Measurements from ENCODE around the gene GSAP.
"Not testable (repeated sequence)": the region's sequence is repeated elsewhere in the genome, so short reads cannot be mapped to it uniquely, and the experiment has no call there.

The GSAP gene

DNA sequence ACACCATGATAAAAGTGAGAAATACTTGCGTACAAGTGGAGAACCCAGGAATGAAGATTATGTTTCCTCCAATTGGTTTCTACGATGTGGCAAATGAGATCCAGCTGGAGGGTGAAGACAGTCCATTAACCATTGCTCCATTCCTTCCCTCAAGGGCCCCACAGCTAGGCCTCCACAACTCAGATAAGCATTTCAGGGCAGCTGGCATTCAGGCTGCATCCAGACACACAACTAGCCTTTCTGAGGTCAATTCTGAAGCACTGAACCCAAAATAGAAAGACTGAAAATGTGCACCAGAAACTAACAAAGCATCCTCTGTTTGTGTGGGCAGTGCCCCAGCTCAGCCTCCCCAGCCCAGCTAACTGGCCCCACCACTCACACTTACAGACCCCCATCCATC, 94.8 kb downstream of the GSAP start:
- no peak for DNase-seq

DNA sequence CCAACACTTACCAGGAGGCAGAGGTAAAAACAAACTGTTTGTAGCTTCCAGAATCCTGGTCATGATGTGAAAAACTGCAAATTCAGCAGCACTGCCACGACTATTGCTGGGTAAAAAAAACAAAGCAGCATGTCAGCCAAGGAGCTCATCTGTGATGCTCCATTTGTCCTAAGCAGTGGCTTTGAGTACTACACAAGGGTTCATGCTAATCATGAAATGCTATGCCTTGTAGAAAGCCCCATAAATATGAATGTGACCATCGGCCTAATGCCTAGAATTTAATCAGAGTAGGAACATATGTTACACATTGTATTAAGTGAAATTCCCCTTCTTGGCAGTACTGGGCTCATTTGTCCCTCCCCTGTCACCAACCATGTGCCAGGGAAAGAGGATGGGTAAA, 95.4 kb downstream of the GSAP start:
- no peak for DNase-seq

- DNase-seq, result no peak
These were observed 96.0 kb downstream of the GSAP start for GRCh38 chr7:77320137-77320536.

DNA sequence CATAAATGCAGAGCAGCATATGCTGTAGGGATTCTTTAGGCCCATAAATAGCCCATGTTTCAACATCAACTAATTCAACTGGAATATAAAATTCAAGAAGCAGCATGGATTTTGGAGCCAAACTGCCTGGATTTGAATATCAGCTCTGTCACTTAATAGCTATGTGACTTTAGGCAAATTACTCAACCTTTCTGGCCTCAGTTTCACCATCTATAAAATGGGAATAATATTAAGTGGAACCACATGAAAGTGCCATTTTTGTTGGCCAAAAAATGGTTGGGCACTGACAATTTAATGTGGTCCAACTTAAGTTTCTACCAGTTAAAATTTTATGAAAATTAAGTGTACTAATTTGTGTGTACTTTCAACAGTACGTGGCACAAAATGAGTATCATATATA, 98.1 kb downstream of the GSAP start:
- no peak for DNase-seq

DNA sequence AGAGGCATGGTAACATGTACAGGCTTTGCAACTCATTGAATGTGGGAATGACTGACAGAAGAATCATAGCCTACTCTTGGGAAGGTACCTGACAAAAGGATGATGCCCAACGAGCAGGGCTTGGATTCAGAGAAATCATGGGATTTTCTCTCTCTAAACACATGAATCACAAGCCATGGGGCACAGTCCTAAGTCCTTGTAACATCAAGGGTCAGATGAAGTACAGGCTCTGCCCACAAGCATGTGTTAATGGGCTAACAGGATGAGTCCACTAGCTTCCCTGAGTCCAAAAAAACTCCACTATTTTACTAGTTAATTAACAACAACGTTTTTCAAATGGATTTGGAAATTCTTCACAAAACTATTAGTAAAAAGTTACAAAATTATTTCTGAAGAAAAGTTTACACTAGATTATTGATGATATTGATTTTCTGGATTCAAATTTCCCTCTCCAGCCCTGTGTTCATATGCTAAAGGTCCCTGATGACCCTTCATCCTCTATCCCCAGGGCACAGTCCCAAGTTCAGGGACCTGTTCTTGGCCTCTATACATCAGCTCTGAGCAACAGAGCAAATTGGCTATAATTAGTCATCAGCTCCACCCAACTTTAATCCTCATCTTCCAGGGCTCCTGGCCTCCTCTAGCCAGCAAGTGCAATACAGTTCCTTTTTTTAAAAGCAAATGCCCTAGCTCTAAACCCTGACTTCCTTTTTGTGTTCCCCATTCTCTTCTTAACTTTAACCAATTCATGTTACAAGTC, 99.8 kb downstream of the GSAP start:
- no peak for DNase-seq

DNA sequence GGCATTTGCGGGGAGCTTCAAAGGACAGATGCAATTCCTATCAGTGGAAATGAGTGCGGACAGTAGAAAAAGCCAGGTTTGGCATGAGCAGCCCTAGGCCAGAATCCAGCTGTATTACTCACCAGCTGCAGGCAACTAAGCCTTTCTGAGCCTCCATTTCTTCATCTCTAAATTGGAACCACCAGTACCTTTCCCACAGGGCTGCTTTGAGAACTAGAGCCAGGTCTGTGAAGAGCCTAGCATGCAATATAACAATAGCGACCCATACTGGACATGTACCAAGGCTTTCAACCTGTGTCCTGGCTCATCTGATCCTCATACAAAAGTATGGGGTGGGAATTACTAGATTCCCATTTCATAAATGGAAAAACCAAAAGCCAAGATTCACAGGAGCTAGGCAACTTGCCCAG, 101.0 kb downstream of the GSAP start:
- DNase-seq, result peak; percentile 83

DNA sequence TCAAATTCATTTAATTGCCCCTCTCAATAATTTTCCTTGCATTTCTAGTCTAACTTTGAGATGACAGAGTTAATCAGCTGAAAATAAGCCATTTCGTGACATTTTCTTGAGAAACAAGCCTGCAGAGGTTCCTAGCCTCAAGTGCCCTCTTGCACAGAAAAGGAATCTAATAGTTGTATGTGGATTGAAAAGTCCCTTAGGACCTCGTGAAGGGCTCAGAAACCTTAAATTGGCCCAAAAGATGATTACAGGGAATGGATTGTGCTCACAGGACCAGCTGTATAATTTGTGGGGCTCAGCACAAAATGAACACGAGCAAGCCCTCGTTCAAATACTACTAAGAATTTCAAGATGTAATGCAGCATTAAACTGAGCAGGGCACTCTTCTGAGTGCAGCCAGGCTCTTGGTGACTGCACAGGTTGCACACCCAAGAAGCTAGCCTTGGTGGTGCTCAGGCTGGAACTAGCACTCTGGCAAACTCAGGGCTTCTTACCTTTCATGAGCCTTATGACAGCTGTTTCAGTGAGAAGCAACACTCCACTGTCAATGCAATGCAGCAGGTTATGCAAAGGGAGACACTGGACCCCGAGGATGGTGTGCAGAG, 102.2 kb downstream of the GSAP start:
- DNase-seq, result no peak

GRCh38 chr7:77313085-77313484, 103.1 kb downstream of the GSAP start:
- peak; percentile 45 for DNase-seq

- DNase-seq, result no peak
These were observed 105.2 kb downstream of the GSAP start for GRCh38 chr7:77310982-77311381.

- DNase-seq, result no peak
These were observed 106.4 kb downstream of the GSAP start for GRCh38 chr7:77309714-77310220.

- DNase-seq, result no peak
These were observed 107.4 kb downstream of the GSAP start for GRCh38 chr7:77308792-77309191.

GRCh38 chr7:77306231-77307067, 109.7 kb downstream of the GSAP start:
- DNase-seq, result no peak

DNA sequence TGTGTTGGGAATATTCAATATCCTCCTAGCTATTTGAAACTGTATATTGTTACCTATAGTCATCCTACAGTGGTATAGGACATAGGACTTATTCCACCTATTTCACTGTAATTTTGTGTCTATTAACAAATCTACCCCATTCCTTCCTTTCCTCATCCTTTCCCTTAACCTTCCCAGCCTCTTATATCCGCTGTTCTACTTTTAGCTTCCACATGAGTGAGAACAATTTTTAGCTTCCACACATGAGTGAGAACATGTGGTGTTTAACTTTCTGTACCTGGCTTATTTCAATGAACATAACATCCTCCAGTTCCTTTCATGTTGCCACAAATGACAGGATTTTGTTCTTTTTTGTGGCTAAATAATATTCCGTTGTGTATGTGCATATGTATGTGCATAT, 120.6 kb downstream of the GSAP start:
- DNase-seq, result no peak

- DNase-seq, result no peak
These were observed 123.1 kb downstream of the GSAP start for GRCh38 chr7:77293046-77293445.

DNA sequence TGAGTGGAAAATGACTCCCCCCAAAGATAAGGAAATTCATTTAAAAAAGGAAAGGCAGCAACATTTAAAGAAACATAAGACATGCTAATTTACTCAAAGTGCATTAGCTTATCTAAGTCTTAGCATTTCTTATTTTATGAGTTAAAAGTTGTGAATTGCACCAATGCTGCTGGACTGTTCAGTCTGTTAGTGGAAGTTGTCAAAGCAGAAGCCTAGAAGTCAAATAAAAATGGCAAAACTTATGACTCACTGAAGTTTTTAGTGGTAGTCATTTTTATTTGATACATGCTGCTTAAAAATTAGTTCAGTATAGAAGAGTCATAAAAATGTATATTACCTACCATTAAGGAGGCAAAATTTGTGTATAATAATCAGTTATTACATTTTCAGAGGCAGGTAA, 125.7 kb downstream of the GSAP start:
- no peak for DNase-seq

DNA sequence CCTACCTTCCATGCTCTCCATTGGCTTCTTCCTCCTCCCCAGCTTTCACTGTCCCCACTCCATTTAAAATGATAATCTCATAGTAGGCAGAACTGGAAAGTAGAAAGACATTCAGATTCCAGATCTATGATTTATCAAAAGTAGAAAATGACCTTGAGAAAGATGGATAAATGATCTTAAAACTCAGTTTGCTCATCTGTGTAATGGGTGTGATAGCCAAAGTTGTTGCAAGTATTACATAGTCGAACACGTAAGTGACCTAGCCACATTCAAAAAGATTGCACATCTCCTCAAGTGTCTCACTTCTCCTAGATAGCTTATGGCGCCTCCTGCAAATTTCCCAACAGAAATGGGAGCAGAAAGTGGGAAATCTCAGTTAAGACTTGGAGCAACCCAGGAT, 126.8 kb downstream of the GSAP start:
- DNase-seq, result no peak

- DNase-seq, result no peak
These were observed 127.4 kb downstream of the GSAP start for GRCh38 chr7:77288676-77289320.

- DNase-seq, result no peak
These were observed 131.5 kb downstream of the GSAP start for GRCh38 chr7:77284616-77285015.

GRCh38 chr7:77284005-77284404, 132.1 kb downstream of the GSAP start:
- no peak for DNase-seq

- DNase-seq, result no peak
These were observed 133.3 kb downstream of the GSAP start for GRCh38 chr7:77282897-77283296.

DNA sequence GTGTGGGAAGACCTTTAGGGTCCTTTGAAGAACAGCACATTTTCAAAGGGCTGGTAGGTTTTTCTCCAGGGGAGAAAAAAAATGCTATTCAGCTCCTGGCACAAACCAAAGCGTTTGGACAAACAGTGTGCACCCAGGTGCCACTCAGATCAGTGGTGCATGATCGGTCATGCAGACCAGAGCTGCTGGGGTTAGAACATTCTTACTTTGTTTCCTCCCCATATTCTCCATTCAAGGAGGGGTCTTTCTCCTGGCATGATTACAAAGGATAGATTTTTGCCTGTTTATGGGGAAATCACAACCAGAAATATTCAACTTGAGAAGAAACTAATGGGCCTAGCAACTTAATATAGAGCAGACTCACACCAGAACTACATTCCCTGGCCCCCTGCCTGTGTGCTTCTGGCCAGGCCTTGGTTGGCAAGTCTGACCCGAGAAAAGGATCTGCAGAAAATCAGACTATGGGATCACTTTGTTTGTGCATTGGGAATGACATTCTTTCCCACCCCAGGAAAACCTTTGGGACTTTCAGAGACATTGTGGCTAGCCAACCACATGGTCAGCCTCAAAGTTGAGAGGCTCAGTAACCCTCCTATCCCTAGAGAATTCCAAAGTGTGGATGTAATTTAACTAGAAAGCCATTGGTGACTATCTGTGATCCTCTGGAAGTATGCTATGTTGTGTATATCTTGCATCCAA, 134.2 kb downstream of the GSAP start:
- DNase-seq, result peak; percentile 59

DNA sequence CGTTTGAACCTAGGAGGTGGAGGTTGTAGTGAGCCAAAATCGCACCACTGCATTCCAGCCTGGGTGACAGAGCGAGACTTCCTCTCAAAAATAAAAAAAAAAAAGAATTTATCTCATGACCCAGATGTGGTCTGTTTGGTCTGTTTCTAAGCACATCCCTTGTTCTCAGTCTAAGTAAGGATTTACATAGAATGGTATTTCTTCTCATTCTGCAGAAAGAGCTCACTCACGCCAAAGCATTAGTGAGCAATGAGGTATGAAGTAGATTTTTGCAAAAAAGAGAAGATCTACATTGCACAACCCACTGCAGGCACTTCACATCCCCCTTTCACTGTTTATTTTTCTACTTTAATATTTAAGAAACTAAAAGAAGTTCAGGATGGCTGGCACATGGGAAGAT, 140.0 kb downstream of the GSAP start:
- DNase-seq, result no peak

DNA sequence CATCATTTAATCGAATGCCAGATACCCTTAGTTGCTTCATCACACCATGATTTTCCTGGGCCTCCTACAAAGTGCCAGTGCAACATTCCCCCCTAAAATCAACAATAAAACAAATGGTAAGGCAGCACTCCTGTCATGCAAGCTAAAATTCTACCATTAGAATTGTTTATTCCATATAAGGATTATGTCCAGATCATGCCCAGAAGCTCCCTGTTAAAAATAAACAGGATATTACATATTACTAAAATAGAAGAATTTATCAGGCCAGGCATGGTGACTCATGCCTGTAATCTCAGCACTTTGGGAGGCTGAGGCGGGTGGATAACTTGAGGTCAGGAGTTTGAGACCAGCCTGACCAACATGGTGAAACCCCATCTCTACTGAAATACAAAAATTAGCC, 140.5 kb downstream of the GSAP start:
- not testable (repeated sequence) for DNase-seq

Measured in left hindlimb (tissue), 1 donor.